ENCODE results near the gene CD47.

Gene CD47

GRCh38 chr3:108053067-108053466 is 37.8 kb downstream of the CD47 start:
- DNase-seq (ENCODE audit: low read depth, low spot score) = no peak

- no peak for DNase-seq (ENCODE audit: low read depth, low spot score)
Observed at GRCh38 chr3:108051005-108051404, 39.8 kb downstream of the CD47 start.

- no peak for DNase-seq (ENCODE audit: low read depth, low spot score)
Observed at GRCh38 chr3:108047987-108048386, 42.8 kb downstream of the CD47 start.

GRCh38 chr3:108046247-108046646 is 44.6 kb downstream of the CD47 start:
- DNase-seq (ENCODE audit: low read depth, low spot score) = no peak

- DNase-seq (ENCODE audit: low read depth, low spot score) = no peak
Observed at GRCh38 chr3:108044699-108045098, 46.1 kb downstream of the CD47 start.

- no peak for DNase-seq (ENCODE audit: low read depth, low spot score)
Observed at GRCh38 chr3:108042300-108042699, 48.5 kb downstream of the CD47 start.

GRCh38 chr3:108041253-108041652 is 49.6 kb downstream of the CD47 start:
- no peak for DNase-seq (ENCODE audit: low read depth, low spot score)

- DNase-seq (ENCODE audit: low read depth, low spot score) = no peak
Observed at GRCh38 chr3:108037770-108038169, 53.1 kb downstream of the CD47 start.

GRCh38 chr3:108036984-108037741 is 53.7 kb downstream of the CD47 start:
- DNase-seq (ENCODE audit: low read depth, low spot score) = no peak

GRCh38 chr3:108036401-108036800 is 54.4 kb downstream of the CD47 start:
- DNase-seq (ENCODE audit: low read depth, low spot score) = no peak

GRCh38 chr3:108035751-108036150 is 55.1 kb downstream of the CD47 start:
- no peak for DNase-seq (ENCODE audit: low read depth, low spot score)

- DNase-seq (ENCODE audit: low read depth, low spot score) = no peak
Observed at GRCh38 chr3:108031895-108032294, 58.9 kb downstream of the CD47 start.

- DNase-seq (ENCODE audit: low read depth, low spot score) = no peak
Observed at GRCh38 chr3:108030960-108031359, 59.9 kb downstream of the CD47 start.

- DNase-seq (ENCODE audit: low read depth, low spot score) = no peak
Observed at GRCh38 chr3:108029466-108029865, 61.4 kb downstream of the CD47 start.

- DNase-seq (ENCODE audit: low read depth, low spot score) = no peak
Observed at GRCh38 chr3:108028896-108029295, 61.9 kb downstream of the CD47 start.

GRCh38 chr3:108025177-108025576 is 65.7 kb downstream of the CD47 start:
- no peak for DNase-seq (ENCODE audit: low read depth, low spot score)

GRCh38 chr3:108024146-108024850 is 66.5 kb downstream of the CD47 start:
- no peak for DNase-seq (ENCODE audit: low read depth, low spot score)

GRCh38 chr3:108022256-108023150 is 68.3 kb downstream of the CD47 start:
- no peak for DNase-seq (ENCODE audit: low read depth, low spot score)

- DNase-seq (ENCODE audit: low read depth, low spot score) = no peak
Observed at GRCh38 chr3:108021533-108021932, 69.3 kb downstream of the CD47 start.

- no peak for DNase-seq (ENCODE audit: low read depth, low spot score)
Observed at GRCh38 chr3:108021131-108021530, 69.7 kb downstream of the CD47 start.

GRCh38 chr3:108018552-108018951 is 72.3 kb downstream of the CD47 start:
- no peak for DNase-seq (ENCODE audit: low read depth, low spot score)

GRCh38 chr3:108017587-108017986 is 73.2 kb downstream of the CD47 start:
- DNase-seq (ENCODE audit: low read depth, low spot score) = no peak
